Nephron progenitor cell (in vitro differentiated cells): ENCODE data around the gene TRPM6.

Source experiments
- DNase-seq: peaks from one replicate; pipeline ENCODE4 v3.0.0; 2021
- H3K27ac Mint-ChIP-seq: 2 replicates; pipeline ENCODE4 v1.8.0; 2021; ENCODE audit warnings: mild to moderate bottlenecking, moderate library complexity, mixed read lengths
- H3K27me3 Mint-ChIP-seq: 2 replicates; pipeline ENCODE4 v1.8.0; 2021; ENCODE audit warnings: mild to moderate bottlenecking, low read depth, mixed read lengths; ENCODE audit not compliant: poor library complexity
- H3K36me3 Mint-ChIP-seq: 2 replicates; pipeline ENCODE4 v1.8.0; 2021; ENCODE audit warnings: low read depth, mixed read lengths
- H3K4me1 Mint-ChIP-seq: 2 replicates; pipeline ENCODE4 v1.8.0; 2021; ENCODE audit warnings: mixed read lengths
- H3K4me3 Mint-ChIP-seq: 2 replicates; pipeline ENCODE4 v1.8.0; 2021; ENCODE audit warnings: mild to moderate bottlenecking, moderate library complexity, mixed read lengths
- H3K9me3 Mint-ChIP-seq: 2 replicates; pipeline ENCODE4 v1.8.0; 2021; ENCODE audit warnings: mild to moderate bottlenecking, moderate library complexity, mixed read lengths
- CTCF ChIP-seq: fragments of 200-600 bp; sonication (generic); IDR thresholded peaks from 2 replicates; pipeline ENCODE4 v1.5.0; 2021; ENCODE audit warnings: antibody characterized with exemption

TRPM6 gene

GRCh38 chr9:74736646-74737045 is 151.1 kb downstream of the TRPM6 start:
- Mint-ChIP-seq H3K36me3 (no peaks in the 10 kb centered on the region), H3K4me1 (no peaks in the 10 kb centered on the region), H3K27me3 (peaks cover 6% of the 10 kb centered on the region), H3K4me3 (no peak overlapping the region), H3K27ac (no peak overlapping the region), H3K9me3 (no peaks in the 10 kb centered on the region)
- TF ChIP-seq CTCF: no peak
- DNase-seq: no peak

- H3K36me3 Mint-ChIP-seq: no peaks in the 10 kb centered on the region
- TF ChIP-seq CTCF: no peak
- H3K27me3 Mint-ChIP-seq: peaks cover 6% of the 10 kb centered on the region
- no peak overlapping the region for H3K4me3 Mint-ChIP-seq
- no peaks in the 10 kb centered on the region for H3K9me3 Mint-ChIP-seq
- no peaks in the 10 kb centered on the region for H3K4me1 Mint-ChIP-seq
- no peak overlapping the region for H3K27ac Mint-ChIP-seq
- no peak for DNase-seq
These were observed 152.0 kb downstream of the TRPM6 start for GRCh38 chr9:74735761-74736160.

GRCh38 chr9:74729136-74729695 is 158.5 kb downstream of the TRPM6 start:
- no peak overlapping the region for H3K27ac Mint-ChIP-seq
- H3K27me3 Mint-ChIP-seq: no peaks in the 10 kb centered on the region
- H3K4me3 Mint-ChIP-seq: no peak overlapping the region
- no peaks in the 10 kb centered on the region for H3K36me3 Mint-ChIP-seq
- no peak for TF ChIP-seq CTCF
- DNase-seq: no peak
- H3K4me1 Mint-ChIP-seq: peaks cover 7% of the 10 kb centered on the region
- H3K9me3 Mint-ChIP-seq: no peaks in the 10 kb centered on the region

GRCh38 chr9:74728176-74728575 is 159.5 kb downstream of the TRPM6 start:
- Mint-ChIP-seq H3K27me3 (peaks cover under 1% of the 10 kb centered on the region), H3K9me3 (no peaks in the 10 kb centered on the region), H3K27ac (no peak overlapping the region), H3K4me3 (no peak overlapping the region), H3K4me1 (peaks cover 7% of the 10 kb centered on the region), H3K36me3 (no peaks in the 10 kb centered on the region)
- TF ChIP-seq CTCF: no peak
- no peak for DNase-seq

GRCh38 chr9:74726581-74726980 is 161.1 kb downstream of the TRPM6 start:
- Mint-ChIP-seq H3K4me3 (no peak overlapping the region), H3K4me1 (peaks cover 7% of the 10 kb centered on the region), H3K36me3 (no peaks in the 10 kb centered on the region)

More at GRCh38 chr9:74726581-74726980, 161.1 kb downstream of the TRPM6 start:
- H3K27ac Mint-ChIP-seq: no peak overlapping the region
- no peaks in the 10 kb centered on the region for H3K9me3 Mint-ChIP-seq
- TF ChIP-seq CTCF: no peak
- DNase-seq: no peak
- H3K27me3 Mint-ChIP-seq: peaks cover 4% of the 10 kb centered on the region
